Liver (tissue), 9 donors: ENCODE results near the gene ZYG11B. TPM values are rescaled to one million over a fixed set of nuclear protein-coding genes. Genes with fewer than 3 reads are reported as not detected.

Source experiments
- DNase-seq: peaks from one replicate; pipeline ENCODE4 v3.0.0-alpha.2; 2017; ENCODE audit warnings: low spot score
- H3K27ac ChIP-seq, 2 donors: one replicate each; pipeline ENCODE4 v1.7.0; 2013; ENCODE audit warnings: inconsistent platforms in 2 of 2, low read length in 2 of 2, control low read depth in 1 of 2, low read depth in 1 of 2, mild to moderate bottlenecking in 1 of 2
- H3K27me3 ChIP-seq, 4 donors: one replicate each; pipeline versions ENCODE4 v1.6.1 to v1.7.0; 2013; ENCODE audit warnings: low read length in 3 of 4, inconsistent platforms in 1 of 4, mild to moderate bottlenecking in 1 of 4, moderate library complexity in 1 of 4; ENCODE audit not compliant: control insufficient read depth in 4 of 4, insufficient read depth in 4 of 4
- H3K36me3 ChIP-seq, 4 donors: one replicate each; pipeline versions ENCODE4 v1.6.1 to v1.7.0; 2013; ENCODE audit warnings: low read length in 3 of 4, mild to moderate bottlenecking in 3 of 4, low read depth in 1 of 4, moderate library complexity in 1 of 4; ENCODE audit not compliant: control insufficient read depth in 4 of 4, insufficient read depth in 3 of 4
- H3K4me1 ChIP-seq, 4 donors: one replicate each; pipeline versions ENCODE4 v1.6.1 to v1.7.0; 2013; ENCODE audit warnings: low read length in 3 of 4, mild to moderate bottlenecking in 3 of 4, moderate library complexity in 1 of 4; ENCODE audit not compliant: control insufficient read depth in 4 of 4, insufficient read depth in 4 of 4
- H3K4me3 ChIP-seq, 3 donors: one replicate each; pipeline versions ENCODE4 v1.6.1 to v1.7.0; 2013; ENCODE audit warnings: low read length in 3 of 3, control low read depth in 1 of 3, low read depth in 1 of 3, mild to moderate bottlenecking in 1 of 3
- H3K9ac ChIP-seq, 2 donors: one replicate each; pipeline ENCODE4 v1.7.0; 2013; ENCODE audit warnings: low read length in 2 of 2, mild to moderate bottlenecking in 2 of 2, moderate library complexity in 2 of 2, control low read depth in 1 of 2, low read depth in 1 of 2
- H3K9me3 ChIP-seq, 4 donors: one replicate each; pipeline versions ENCODE4 v1.6.1 to v1.7.0; 2013; ENCODE audit warnings: low read length in 3 of 4; ENCODE audit not compliant: control insufficient read depth in 4 of 4
- ATF3 ChIP-seq: IDR thresholded peaks from 2 replicates; pipeline ENCODE4 v1.6.1; 2016; ENCODE audit warnings: antibody characterized with exemption
- EGR1 ChIP-seq, 2 donors: IDR thresholded peaks; 2 replicates each; pipeline ENCODE4 v1.6.1; 2016 to 2018; ENCODE audit warnings: antibody characterized with exemption in 2 of 2, low read depth in 2 of 2
- FOXA1 ChIP-seq: IDR thresholded peaks from 2 replicates; pipeline ENCODE4 v1.6.1; 2016; ENCODE audit warnings: antibody characterized with exemption
- FOXA2 ChIP-seq: IDR thresholded peaks from 2 replicates; pipeline ENCODE4 v1.6.1; 2016; ENCODE audit warnings: antibody characterized with exemption
- GABPA ChIP-seq, 2 donors: IDR thresholded peaks in 1 of 2; conservative IDR thresholded peaks in 1 of 2; 2 replicates each; pipeline ENCODE4 v1.6.1; 2016; ENCODE audit warnings: antibody characterized with exemption in 2 of 2, mild to moderate bottlenecking in 1 of 2, moderate library complexity in 1 of 2
- HNF4A ChIP-seq, 2 donors: conservative IDR thresholded peaks; 2 replicates each; pipeline ENCODE4 v1.6.1; 2016; ENCODE audit warnings: antibody characterized with exemption in 2 of 2, mild to moderate bottlenecking in 2 of 2
- HNF4G ChIP-seq: IDR thresholded peaks from 2 replicates; pipeline ENCODE4 v1.6.1; 2016; ENCODE audit warnings: antibody characterized with exemption
- JUND ChIP-seq, 2 donors: IDR thresholded peaks; 2 replicates each; pipeline ENCODE4 v1.6.1; 2016; ENCODE audit warnings: antibody characterized with exemption in 2 of 2
- NR2F2 ChIP-seq: IDR thresholded peaks from 2 replicates; pipeline ENCODE4 v1.6.1; 2016; ENCODE audit warnings: antibody characterized with exemption
- RAD21 ChIP-seq, 2 donors: IDR thresholded peaks; 2 replicates each; pipeline ENCODE4 v1.6.1; 2016; ENCODE audit warnings: antibody characterized with exemption in 2 of 2, mild to moderate bottlenecking in 2 of 2
- RXRA ChIP-seq, 2 donors: IDR thresholded peaks; 2 replicates each; pipeline ENCODE4 v1.6.1; 2017 to 2018; ENCODE audit warnings: antibody characterized with exemption in 2 of 2, mild to moderate bottlenecking in 1 of 2
- SP1 ChIP-seq: IDR thresholded peaks from 2 replicates; pipeline ENCODE4 v1.6.1; 2018; ENCODE audit warnings: antibody characterized with exemption, mild to moderate bottlenecking
- TAF1 ChIP-seq: conservative IDR thresholded peaks from 2 replicates; pipeline ENCODE4 v1.6.1; 2016; ENCODE audit warnings: antibody characterized with exemption, mild to moderate bottlenecking
- YY1 ChIP-seq: IDR thresholded peaks from 2 replicates; pipeline ENCODE4 v1.6.1; 2016; ENCODE audit warnings: antibody characterized with exemption, mild to moderate bottlenecking
- ZBTB33 ChIP-seq: IDR thresholded peaks from 2 replicates; pipeline ENCODE4 v1.6.1; 2016; ENCODE audit warnings: antibody characterized with exemption
- WGBS: extraction: QIAGEN DNeasy Blood & Tissue Kit; methylation state at CpG from one replicate; pipeline ENCODE4 v1.1.7; 2013; 5-methylcytosine and 5-hydroxymethylcytosine counted together
- polyA plus RNA-seq, 2 donors: library from polyadenylated mRNA; stranded (reverse) in 1 of 2; unstranded in 1 of 2; fragments of 200-250 nt in 1 of 2; fragments of >200 nt in 1 of 2; fragmentation: Nextera tagmentation in 1 of 2; extraction: Ambion mirVana in 1 of 2; gene quantifications; one replicate each; pipeline versions ENCODE4 v1.2.1 to v1.2.3, GENCODE V29; 2013 to 2015
- total RNA-seq, 2 donors: library from RNA; depleted of rRNA; stranded (reverse); fragments of >200 nt; gene quantifications; one replicate each; pipeline ENCODE4 v1.2.3, GENCODE V29; 2014
- TF ChIP-seq, protein P1 (sequence below): IDR thresholded peaks from 2 replicates; pipeline ENCODE4 v1.6.1; 2016; ENCODE audit warnings: antibody characterized with exemption
- TF ChIP-seq, protein P2 (sequence below): IDR thresholded peaks from 2 replicates; pipeline ENCODE4 v1.6.1; 2016; ENCODE audit warnings: antibody characterized with exemption, mild to moderate bottlenecking
- TF ChIP-seq, protein P3 (sequence below): fragments of 150-350 bp; IDR thresholded peaks from 2 replicates; pipeline ENCODE4 v1.5.1; 2017; ENCODE audit warnings: improper control_type of control experiment, low read depth, low read length; ENCODE audit not compliant: missing input control
- donor health status: healthy.
- donor health status: healthy.
- donor health status: healthy.
- donor health status: healthy.
- donor health status: healthy.

The ZYG11B gene
- total and polyA plus RNA-seq, 4 donors = 6.1 to 111 (median 15.5) TPM

DNA sequence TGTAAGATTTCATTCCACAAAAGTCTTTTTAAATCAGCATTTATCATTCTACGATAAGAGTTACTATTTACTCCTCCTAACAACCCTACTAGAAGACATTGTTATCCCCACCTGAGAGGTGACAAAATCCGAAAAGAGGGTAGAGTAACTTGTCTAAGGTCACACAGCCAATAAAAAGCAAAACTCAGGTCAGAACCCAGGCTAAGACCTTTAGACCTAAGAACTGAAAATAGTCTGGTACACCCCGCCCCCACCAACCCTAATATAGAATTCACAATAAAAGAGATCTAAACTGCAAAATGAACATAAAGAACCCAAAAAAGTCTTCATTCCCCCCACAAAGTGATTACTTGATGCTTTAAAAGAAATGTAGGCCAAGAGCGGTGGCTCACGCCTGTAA, 46.8 kb upstream of the ZYG11B start:
- Histone ChIP-seq H3K27me3 (no peaks in the 10 kb centered on the region), H3K9me3 (no peaks in the 10 kb centered on the region), H3K9ac (no peak overlapping the region), H3K4me3 (no peak overlapping the region), H3K36me3 (no peaks in the 10 kb centered on the region), H3K4me1 (peaks cover 5 to 26% (median 21%) of the 10 kb centered on the region in 4 donors), H3K27ac (no peak overlapping the region)
- TF ChIP-seq RXRA (IDR thresholded peaks at IDR 0.05) (peak; percentile 29 to 36), NR2F2 (no peak), JUND (IDR thresholded peaks at IDR 0.05) (no peak), TAF1 (no peak), ZBTB33 (no peak), HNF4G (peak; percentile 51), SP1 (peak; percentile 42), RAD21 (IDR thresholded peaks at IDR 0.05) (peak in 1 of 2 donors; percentile 17), GABPA (IDR thresholded peaks at IDR 0.05 in 1 of 2, conservative IDR thresholded peaks at IDR 0.05 in 1 of 2) (no peak), ATF3 (no peak), FOXA1 (no peak), YY1 (no peak), HNF4A (conservative IDR thresholded peaks at IDR 0.05) (peak; percentile 68 to 75), FOXA2 (no peak), EGR1 (IDR thresholded peaks at IDR 0.05; ENCODE audit: low read depth in 2 of 2) (no peak)
- TF ChIP-seq, protein P1, sequence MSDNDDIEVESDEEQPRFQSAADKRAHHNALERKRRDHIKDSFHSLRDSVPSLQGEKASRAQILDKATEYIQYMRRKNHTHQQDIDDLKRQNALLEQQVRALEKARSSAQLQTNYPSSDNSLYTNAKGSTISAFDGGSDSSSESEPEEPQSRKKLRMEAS = no peak
- TF ChIP-seq, protein P2, sequence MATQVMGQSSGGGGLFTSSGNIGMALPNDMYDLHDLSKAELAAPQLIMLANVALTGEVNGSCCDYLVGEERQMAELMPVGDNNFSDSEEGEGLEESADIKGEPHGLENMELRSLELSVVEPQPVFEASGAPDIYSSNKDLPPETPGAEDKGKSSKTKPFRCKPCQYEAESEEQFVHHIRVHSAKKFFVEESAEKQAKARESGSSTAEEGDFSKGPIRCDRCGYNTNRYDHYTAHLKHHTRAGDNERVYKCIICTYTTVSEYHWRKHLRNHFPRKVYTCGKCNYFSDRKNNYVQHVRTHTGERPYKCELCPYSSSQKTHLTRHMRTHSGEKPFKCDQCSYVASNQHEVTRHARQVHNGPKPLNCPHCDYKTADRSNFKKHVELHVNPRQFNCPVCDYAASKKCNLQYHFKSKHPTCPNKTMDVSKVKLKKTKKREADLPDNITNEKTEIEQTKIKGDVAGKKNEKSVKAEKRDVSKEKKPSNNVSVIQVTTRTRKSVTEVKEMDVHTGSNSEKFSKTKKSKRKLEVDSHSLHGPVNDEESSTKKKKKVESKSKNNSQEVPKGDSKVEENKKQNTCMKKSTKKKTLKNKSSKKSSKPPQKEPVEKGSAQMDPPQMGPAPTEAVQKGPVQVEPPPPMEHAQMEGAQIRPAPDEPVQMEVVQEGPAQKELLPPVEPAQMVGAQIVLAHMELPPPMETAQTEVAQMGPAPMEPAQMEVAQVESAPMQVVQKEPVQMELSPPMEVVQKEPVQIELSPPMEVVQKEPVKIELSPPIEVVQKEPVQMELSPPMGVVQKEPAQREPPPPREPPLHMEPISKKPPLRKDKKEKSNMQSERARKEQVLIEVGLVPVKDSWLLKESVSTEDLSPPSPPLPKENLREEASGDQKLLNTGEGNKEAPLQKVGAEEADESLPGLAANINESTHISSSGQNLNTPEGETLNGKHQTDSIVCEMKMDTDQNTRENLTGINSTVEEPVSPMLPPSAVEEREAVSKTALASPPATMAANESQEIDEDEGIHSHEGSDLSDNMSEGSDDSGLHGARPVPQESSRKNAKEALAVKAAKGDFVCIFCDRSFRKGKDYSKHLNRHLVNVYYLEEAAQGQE = no peak
- TF ChIP-seq, protein P3, sequence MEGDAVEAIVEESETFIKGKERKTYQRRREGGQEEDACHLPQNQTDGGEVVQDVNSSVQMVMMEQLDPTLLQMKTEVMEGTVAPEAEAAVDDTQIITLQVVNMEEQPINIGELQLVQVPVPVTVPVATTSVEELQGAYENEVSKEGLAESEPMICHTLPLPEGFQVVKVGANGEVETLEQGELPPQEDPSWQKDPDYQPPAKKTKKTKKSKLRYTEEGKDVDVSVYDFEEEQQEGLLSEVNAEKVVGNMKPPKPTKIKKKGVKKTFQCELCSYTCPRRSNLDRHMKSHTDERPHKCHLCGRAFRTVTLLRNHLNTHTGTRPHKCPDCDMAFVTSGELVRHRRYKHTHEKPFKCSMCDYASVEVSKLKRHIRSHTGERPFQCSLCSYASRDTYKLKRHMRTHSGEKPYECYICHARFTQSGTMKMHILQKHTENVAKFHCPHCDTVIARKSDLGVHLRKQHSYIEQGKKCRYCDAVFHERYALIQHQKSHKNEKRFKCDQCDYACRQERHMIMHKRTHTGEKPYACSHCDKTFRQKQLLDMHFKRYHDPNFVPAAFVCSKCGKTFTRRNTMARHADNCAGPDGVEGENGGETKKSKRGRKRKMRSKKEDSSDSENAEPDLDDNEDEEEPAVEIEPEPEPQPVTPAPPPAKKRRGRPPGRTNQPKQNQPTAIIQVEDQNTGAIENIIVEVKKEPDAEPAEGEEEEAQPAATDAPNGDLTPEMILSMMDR = no peak
- WGBS = 80% methylated on average over 5 of the region's 5 CpGs
- no peak for DNase-seq
